HCT116 (cell line): Measurements from ENCODE around the gene IL17RD. TPM values are rescaled to one million over a fixed set of nuclear protein-coding genes. Genes with fewer than 3 reads are reported as not detected.
"Not testable (repeated sequence)": the region's sequence is repeated elsewhere in the genome, so short reads cannot be mapped to it uniquely, and the experiment has no call there.

Experiments
- ATAC-seq: fragments of 200-7000 bp; cut with Tn5 transposase; 2 replicates; pipeline ENCODE4 v1.9.1; 2020; ENCODE audit warnings: mild to moderate bottlenecking, moderate library complexity
- BruUV-seq: library from RNA; stranded (reverse); fragments of 400-500 nt; replicated peaks from 2 replicates; lab custom pipeline; 2021; lab: Mats Ljungman, UMichigan
- CTCF ChIA-PET: fragments of 300-600 bp; sonication (Branson Sonifier 250); formaldehyde crosslinking; loops from one replicate; lab custom pipeline; 2021; ENCODE audit warnings: antibody characterized with exemption; lab: Charles Lee
- POLR2A ChIA-PET: fragments of 300-600, 350-600 bp; sonication (Branson Sonifier 250); formaldehyde crosslinking; loops from one replicate; lab custom pipeline; 2021; ENCODE audit warnings: antibody characterized with exemption; lab: Charles Lee
- RAD21 ChIA-PET, 2 experiments: fragments of 300-600 bp; sonication (Branson Sonifier 250); formaldehyde crosslinking; loops; one replicate each; lab custom pipeline; 2023; ENCODE audit warnings: low total read pairs in 2 of 2; ENCODE audit not compliant: uncharacterized antibody in 2 of 2, unreplicated experiment in 2 of 2, low non-redundant PET in 1 of 2; lab: Charles Lee
- DNase-seq: peaks from one replicate; pipeline ENCODE4 v3.0.0-alpha.2; 2010; ENCODE audit warnings: low read depth, low spot score
- H2AFZ ChIP-seq: fragments of 200-600 bp; shearing (Covaris generic), sonication (generic); 2 replicates; pipeline ENCODE4 v1.6.1; 2017; ENCODE audit warnings: low read depth, mixed run types, mixed read lengths, antibody characterized with exemption, low read length; ENCODE audit not compliant: poor library complexity, severe bottlenecking
- H3K27ac ChIP-seq: 2 replicates; pipeline ENCODE4 v1.5.1; 2012; ENCODE audit warnings: low read depth, low read length
- H3K27me3 ChIP-seq: fragments of 200-600 bp; sonication (generic); 2 replicates; pipeline ENCODE4 v1.6.1; 2016; ENCODE audit warnings: mixed run types, low read length, mixed read lengths; ENCODE audit not compliant: insufficient read depth
- H3K36me3 ChIP-seq, 2 experiments: fragments of 200-500 bp in 1 of 2; fragments of 200-600 bp in 1 of 2; sonication (Bioruptor generic) in 1 of 2; sonication (generic) in 1 of 2; 2 replicates each; pipeline versions ENCODE4 v1.5.1 to v1.6.1; 2014 to 2016; ENCODE audit warnings: low read length in 2 of 2, inconsistent platforms in 1 of 2, mixed read lengths in 1 of 2, mixed run types in 1 of 2; ENCODE audit not compliant: insufficient read depth in 2 of 2, control insufficient read depth in 1 of 2
- H3K4me1 ChIP-seq, 2 experiments: fragments of 200-600 bp in 1 of 2; sonication (generic) in 1 of 2; 2 replicates each; pipeline versions ENCODE4 v1.5.1 to v1.6.1; 2012 to 2017; ENCODE audit warnings: low read length in 2 of 2, inconsistent platforms in 1 of 2, mild to moderate bottlenecking in 1 of 2, mixed read lengths in 1 of 2, mixed run types in 1 of 2, moderate library complexity in 1 of 2; ENCODE audit not compliant: insufficient read depth in 2 of 2, control insufficient read depth in 1 of 2
- H3K4me2 ChIP-seq: fragments of 200-600 bp; sonication (generic); 2 replicates; pipeline ENCODE4 v1.6.1; 2017; ENCODE audit warnings: mixed run types, low read length, mixed read lengths
- H3K4me3 ChIP-seq, 2 experiments: fragments of 200-600 bp in 1 of 2; sonication (generic) in 1 of 2; replicated peaks in 1 of 2; 2 replicates each; pipeline ENCODE4 v1.5.1; 2011 to 2016; ENCODE audit warnings: low read length in 2 of 2, control low read depth in 1 of 2, low read depth in 1 of 2, mild to moderate bottlenecking in 1 of 2, mixed read lengths in 1 of 2, mixed run types in 1 of 2
- H3K79me2 ChIP-seq: fragments of 200-600 bp; sonication (generic); 2 replicates; pipeline ENCODE4 v1.6.1; 2017; ENCODE audit warnings: mild to moderate bottlenecking, mixed run types, low read length, moderate library complexity, mixed read lengths; ENCODE audit not compliant: insufficient read depth
- H3K9ac ChIP-seq: fragments of 200-600 bp; sonication (generic); 2 replicates; pipeline ENCODE4 v1.6.1; 2016; ENCODE audit warnings: low read length, mixed read lengths
- H3K9me2 ChIP-seq: fragments of 200-600 bp; sonication (generic), shearing (Covaris generic); 2 replicates; pipeline ENCODE4 v1.6.1; 2017; ENCODE audit warnings: mixed run types, mild to moderate bottlenecking, moderate library complexity; ENCODE audit not compliant: insufficient read depth
- H3K9me3 ChIP-seq, 2 experiments: fragments of 200-500 bp in 1 of 2; fragments of 200-600 bp in 1 of 2; sonication (Bioruptor generic) in 1 of 2; sonication (generic) in 1 of 2; 2 replicates each; pipeline ENCODE4 v1.6.1; 2014 to 2017; ENCODE audit warnings: low read length in 2 of 2, mixed read lengths in 2 of 2, inconsistent platforms in 1 of 2, low read depth in 1 of 2, mild to moderate bottlenecking in 1 of 2, mixed run types in 1 of 2, moderate library complexity in 1 of 2; ENCODE audit not compliant: control insufficient read depth in 1 of 2, insufficient read depth in 1 of 2
- H4K20me1 ChIP-seq: fragments of 200-600 bp; sonication (generic), shearing (Covaris generic); 2 replicates; pipeline ENCODE4 v1.6.1; 2017; ENCODE audit warnings: mixed run types, mild to moderate bottlenecking, moderate library complexity; ENCODE audit not compliant: insufficient read depth
- CBX3 ChIP-seq: IDR thresholded peaks from 2 replicates; pipeline ENCODE4 v1.6.1; 2012; ENCODE audit warnings: low read depth
- CEBPB ChIP-seq: IDR thresholded peaks from 2 replicates; pipeline ENCODE4 v1.6.1; 2012; ENCODE audit warnings: low read depth
- EZH2 ChIP-seq: fragments of 200-600 bp; sonication (generic); IDR thresholded peaks from 2 replicates; pipeline ENCODE4 v1.6.1; 2017; ENCODE audit warnings: antibody characterized with exemption, mixed run types
- EZH2phosphoT487 ChIP-seq: fragments of 200-600 bp; IDR thresholded peaks from 2 replicates; pipeline ENCODE4 v1.6.1; 2018; ENCODE audit warnings: antibody characterized with exemption, borderline replicate concordance
- FOSL1 ChIP-seq: IDR thresholded peaks from 2 replicates; pipeline ENCODE4 v1.6.1; 2012; ENCODE audit warnings: low read depth
- JUND ChIP-seq: IDR thresholded peaks from 2 replicates; pipeline ENCODE4 v1.6.1; 2012
- POLR2A ChIP-seq: IDR thresholded peaks from 2 replicates; pipeline ENCODE4 v1.7.0; 2011; ENCODE audit warnings: borderline replicate concordance; ENCODE audit not compliant: insufficient read depth, insufficient read length; ENCODE audit errors: extremely low read depth
- POLR2AphosphoS5 ChIP-seq: IDR thresholded peaks from 2 replicates; pipeline ENCODE4 v1.6.1; 2011; ENCODE audit warnings: mild to moderate bottlenecking, low read depth, low read length, moderate library complexity
- RAD21 ChIP-seq: IDR thresholded peaks from 2 replicates; pipeline ENCODE4 v1.6.1; 2012; ENCODE audit warnings: low read depth, mild to moderate bottlenecking
- SIN3A ChIP-seq: IDR thresholded peaks from 2 replicates; pipeline ENCODE4 v1.6.1; 2012; ENCODE audit warnings: low read depth
- SP1 ChIP-seq: IDR thresholded peaks from 2 replicates; pipeline ENCODE4 v1.6.1; 2012; ENCODE audit warnings: low read depth
- TCF7L2 ChIP-seq: IDR thresholded peaks from 2 replicates; pipeline ENCODE4 v1.7.0; 2011; ENCODE audit warnings: borderline replicate concordance, inconsistent platforms; ENCODE audit not compliant: insufficient read depth, insufficient read length; ENCODE audit errors: extremely low read depth
- YY1 ChIP-seq: IDR thresholded peaks from 2 replicates; pipeline ENCODE4 v1.6.1; 2011; ENCODE audit warnings: low read length, low read depth, moderate library complexity, mild to moderate bottlenecking; ENCODE audit not compliant: insufficient replicate concordance; ENCODE audit errors: extremely low read depth
- intact Hi-C: fragments of 100-400 bp; cut with micrococcal nuclease; formaldehyde crosslinking; loops from 2 replicates; pipeline ENCODE4 v1.10.0; 2022
- total RNA-seq: library from RNA; stranded (reverse); gene quantifications from one replicate; pipeline ENCODE4 v1.2.1, GENCODE V29; 2021; ENCODE audit not compliant: unreplicated experiment
- TF ChIP-seq, protein P1 (sequence below): IDR thresholded peaks from 2 replicates; pipeline ENCODE4 v1.6.1; 2012
- TF ChIP-seq, protein P2 (sequence below): IDR thresholded peaks from 2 replicates; pipeline ENCODE4 v1.6.1; 2012
- TF ChIP-seq, protein P3 (sequence below), 3 experiments: fragments of 200-600 bp in 1 of 3; sonication (generic) in 1 of 3; IDR thresholded peaks in 2 of 3; conservative IDR thresholded peaks in 1 of 3; 2 replicates each; pipeline ENCODE4 v1.5.1; 2012 to 2017; ENCODE audit warnings: low read depth in 2 of 3, low read length in 2 of 3, antibody characterized with exemption in 1 of 3, borderline replicate concordance in 1 of 3, control low read depth in 1 of 3, mild to moderate bottlenecking in 1 of 3, mixed read lengths in 1 of 3, mixed run types in 1 of 3, moderate library complexity in 1 of 3; ENCODE audit not compliant: insufficient read depth in 1 of 3

Gene IL17RD
- total RNA-seq, 1 experiment from 2014 or later, result 12.3 TPM

DNA sequence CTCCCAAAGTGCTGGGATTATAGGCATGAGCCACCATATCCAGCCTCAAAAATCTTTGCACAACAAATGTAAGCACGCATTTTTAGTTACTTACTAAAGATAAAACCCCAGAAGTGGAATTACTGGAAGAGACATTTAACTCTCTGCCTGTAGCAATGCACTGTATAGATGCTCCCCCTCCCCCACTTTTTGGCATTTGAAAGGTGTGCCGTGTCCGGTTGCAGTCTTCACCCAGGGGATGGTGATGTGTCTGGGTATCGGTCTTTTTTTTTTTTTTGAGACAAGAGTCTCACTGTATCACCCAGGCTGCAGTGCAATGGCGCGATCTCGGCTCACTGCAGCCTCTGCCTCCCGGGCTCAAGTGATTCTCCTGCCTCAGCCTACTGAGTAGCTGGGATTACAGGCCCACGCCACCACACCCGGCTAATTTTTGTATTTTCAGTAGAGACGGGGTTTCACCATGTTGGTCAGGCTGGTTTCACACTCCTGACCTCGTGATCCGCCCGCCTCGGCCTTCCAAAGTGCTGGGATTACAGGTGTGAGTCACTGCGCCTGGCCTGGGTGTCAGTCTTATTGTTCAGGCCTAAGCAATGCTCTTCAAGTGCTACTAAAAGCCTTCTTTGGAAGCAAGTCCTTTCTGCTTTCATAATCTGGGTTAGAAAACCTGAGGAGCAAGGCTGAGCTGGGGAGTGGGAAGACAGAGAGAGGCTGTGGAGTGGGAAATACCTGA, 81.7 kb downstream of the IL17RD start:
- intact Hi-C loops, CTCF ChIA-PET, BruUV-seq, H3K9me3 ChIP-seq, RAD21 ChIA-PET, H3K36me3 ChIP-seq, H3K79me2 ChIP-seq, H4K20me1 ChIP-seq, H3K9me2 ChIP-seq, POLR2A ChIA-PET, H3K27me3 ChIP-seq: not testable (repeated sequence)
- Histone ChIP-seq H3K9ac (peak overlapping the region; percentile 56), H2AFZ (peak overlapping the region; percentile 44), H3K4me1 (peaks cover 36 to 69% of the 10 kb centered on the region in 2 experiments), H3K4me2 (peak overlapping the region; percentile 75)
- peak; percentile 66 for ATAC-seq
- DNase-seq, result peak; percentile 56
- peak; percentile 81; the same call in 1 of the 2 replicates for TF ChIP-seq CBX3
- peak; percentile 45 for TF ChIP-seq SP1
- peak; percentile 42; the same call in 1 of the 2 replicates for TF ChIP-seq CEBPB
- TF ChIP-seq, protein P1, sequence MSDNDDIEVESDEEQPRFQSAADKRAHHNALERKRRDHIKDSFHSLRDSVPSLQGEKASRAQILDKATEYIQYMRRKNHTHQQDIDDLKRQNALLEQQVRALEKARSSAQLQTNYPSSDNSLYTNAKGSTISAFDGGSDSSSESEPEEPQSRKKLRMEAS, result peak; percentile 94
- TF ChIP-seq JUND, result peak; percentile 48
- TF ChIP-seq POLR2AphosphoS5, result peak; percentile 28; the same call in 1 of the 2 replicates
- peak; percentile 73 for TF ChIP-seq FOSL1
- TF ChIP-seq, all 23 proteins: peak for 7; not testable (repeated sequence) for 16
- H3K4me3 ChIP-seq, result peak overlapping the region in 1 of 2 experiments; percentile 32; a peak in 2 of 4 replicates
- H3K27ac ChIP-seq, result peak overlapping the region; percentile 58

DNA sequence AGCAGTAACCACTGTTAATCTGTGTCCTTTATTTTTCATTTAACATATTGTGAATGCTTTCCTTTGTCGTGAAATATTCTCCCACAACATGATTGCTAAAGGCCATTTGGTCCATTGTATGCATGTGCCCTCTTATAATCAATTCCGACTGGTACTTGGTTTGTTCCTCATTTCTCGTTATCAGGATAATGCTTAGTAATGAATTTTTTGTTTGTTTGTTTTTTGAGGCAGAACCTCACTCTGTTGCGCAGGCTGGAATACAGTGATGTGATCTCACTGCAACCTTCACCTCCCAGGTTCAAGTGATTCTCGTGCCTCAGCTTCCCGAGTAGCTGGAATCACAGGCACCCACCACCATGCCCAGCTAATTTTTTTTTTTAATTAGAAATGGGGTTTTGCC, 82.7 kb downstream of the IL17RD start:
- ChIA-PET CTCF (no interaction called here), RAD21 (no interaction called here), POLR2A (no interaction called here)
- peak overlapping the region; percentile 75 for H3K4me2 ChIP-seq
- ATAC-seq (no peak), DNase-seq (no peak)
- no peak overlapping the region for H3K9ac ChIP-seq
- no peaks in the 10 kb centered on the region for H3K9me3 ChIP-seq
- H3K4me1 ChIP-seq, result peaks cover 40 to 78% of the 10 kb centered on the region in 2 experiments
- BruUV-seq, result no TSS peak
- peaks cover 10% of the 10 kb centered on the region; the same call in 1 of the 2 replicates for H3K79me2 ChIP-seq
- H2AFZ ChIP-seq, result no peak overlapping the region
- no peaks in the 10 kb centered on the region for H4K20me1 ChIP-seq
- intact Hi-C loops, result no loop called here
- H3K27me3 ChIP-seq, result no peaks in the 10 kb centered on the region
- H3K27ac ChIP-seq, result no peak overlapping the region
- no peaks in the 10 kb centered on the region for H3K36me3 ChIP-seq
- H3K9me2 ChIP-seq, result no peaks in the 10 kb centered on the region
- H3K4me3 ChIP-seq, result no peak overlapping the region
- TF ChIP-seq SP1 (no peak), EZH2 (no peak), CBX3 (no peak), EZH2phosphoT487 (no peak), YY1 (no peak), SIN3A (no peak), JUND (no peak), POLR2A (no peak), TCF7L2 (no peak), FOSL1 (no peak), RAD21 (no peak)
- TF ChIP-seq, protein P2, sequence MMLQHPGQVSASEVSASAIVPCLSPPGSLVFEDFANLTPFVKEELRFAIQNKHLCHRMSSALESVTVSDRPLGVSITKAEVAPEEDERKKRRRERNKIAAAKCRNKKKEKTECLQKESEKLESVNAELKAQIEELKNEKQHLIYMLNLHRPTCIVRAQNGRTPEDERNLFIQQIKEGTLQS, result no peak
- TF ChIP-seq, protein P3, sequence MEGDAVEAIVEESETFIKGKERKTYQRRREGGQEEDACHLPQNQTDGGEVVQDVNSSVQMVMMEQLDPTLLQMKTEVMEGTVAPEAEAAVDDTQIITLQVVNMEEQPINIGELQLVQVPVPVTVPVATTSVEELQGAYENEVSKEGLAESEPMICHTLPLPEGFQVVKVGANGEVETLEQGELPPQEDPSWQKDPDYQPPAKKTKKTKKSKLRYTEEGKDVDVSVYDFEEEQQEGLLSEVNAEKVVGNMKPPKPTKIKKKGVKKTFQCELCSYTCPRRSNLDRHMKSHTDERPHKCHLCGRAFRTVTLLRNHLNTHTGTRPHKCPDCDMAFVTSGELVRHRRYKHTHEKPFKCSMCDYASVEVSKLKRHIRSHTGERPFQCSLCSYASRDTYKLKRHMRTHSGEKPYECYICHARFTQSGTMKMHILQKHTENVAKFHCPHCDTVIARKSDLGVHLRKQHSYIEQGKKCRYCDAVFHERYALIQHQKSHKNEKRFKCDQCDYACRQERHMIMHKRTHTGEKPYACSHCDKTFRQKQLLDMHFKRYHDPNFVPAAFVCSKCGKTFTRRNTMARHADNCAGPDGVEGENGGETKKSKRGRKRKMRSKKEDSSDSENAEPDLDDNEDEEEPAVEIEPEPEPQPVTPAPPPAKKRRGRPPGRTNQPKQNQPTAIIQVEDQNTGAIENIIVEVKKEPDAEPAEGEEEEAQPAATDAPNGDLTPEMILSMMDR (IDR thresholded peaks at IDR 0.05 in 2 of 3, conservative IDR thresholded peaks at IDR 0.05 in 1 of 3; ENCODE audit: borderline replicate concordance in 1 of 3, insufficient read depth in 1 of 3, low read depth in 2 of 3, low read length in 2 of 3), result no peak
